Measurements from ENCODE around the gene MAGOH.
"Not testable (repeated sequence)": the region's sequence is repeated elsewhere in the genome, so short reads cannot be mapped to it uniquely, and the experiment has no call there.

The MAGOH gene

GRCh38 chr1:53189061-53189460 is 49.3 kb downstream of the MAGOH start:
- Histone ChIP-seq H3K4me2 (ENCODE audit: insufficient read depth, low read length) (no peak overlapping the region), H3K79me2 (ENCODE audit: insufficient read depth, low read length) (no peaks in the 10 kb centered on the region), H3K4me3 (ENCODE audit: low read depth in 1 of 2, low read length in 2 of 2) (no peak overlapping the region), H3K9me3 (ENCODE audit: insufficient read depth, low read length, severe bottlenecking) (no peaks in the 10 kb centered on the region), H4K20me1 (ENCODE audit: insufficient read depth, low read length) (no peaks in the 10 kb centered on the region), H3K9ac (ENCODE audit: low read depth, low read length) (no peak overlapping the region), H3K27me3 (ENCODE audit: insufficient read depth, low read length, poor library complexity) (peaks cover 6% of the 10 kb centered on the region), H3K36me3 (ENCODE audit: insufficient read depth, low read length) (no peaks in the 10 kb centered on the region), H2AFZ (ENCODE audit: low read depth, low read length) (no peak overlapping the region), H3K27ac (ENCODE audit: low read length) (no peak overlapping the region), H3K4me1 (ENCODE audit: insufficient read depth, low read length) (no peaks in the 10 kb centered on the region)
- no peak for DNase-seq
- ATAC-seq (ENCODE audit: insufficient read depth, low read depth): no peak
- TF ChIP-seq EZH2 (IDR thresholded peaks at IDR 0.05; ENCODE audit: borderline replicate concordance, low read depth, low read length, severe bottlenecking): no peak

- ATAC-seq (ENCODE audit: insufficient read depth, low read depth) (no peak), DNase-seq (no peak)
- Histone ChIP-seq H4K20me1 (ENCODE audit: insufficient read depth, low read length) (no peaks in the 10 kb centered on the region), H2AFZ (ENCODE audit: low read depth, low read length) (no peak overlapping the region), H3K9ac (ENCODE audit: low read depth, low read length) (no peak overlapping the region), H3K9me3 (ENCODE audit: insufficient read depth, low read length, severe bottlenecking) (no peaks in the 10 kb centered on the region), H3K4me1 (ENCODE audit: insufficient read depth, low read length) (no peaks in the 10 kb centered on the region), H3K4me3 (ENCODE audit: low read depth in 1 of 2, low read length in 2 of 2) (no peak overlapping the region), H3K4me2 (ENCODE audit: insufficient read depth, low read length) (no peak overlapping the region), H3K27me3 (ENCODE audit: insufficient read depth, low read length, poor library complexity) (peaks cover 6% of the 10 kb centered on the region), H3K27ac (ENCODE audit: low read length) (no peak overlapping the region), H3K36me3 (ENCODE audit: insufficient read depth, low read length) (no peaks in the 10 kb centered on the region), H3K79me2 (ENCODE audit: insufficient read depth, low read length) (no peaks in the 10 kb centered on the region)
- TF ChIP-seq EZH2 (IDR thresholded peaks at IDR 0.05; ENCODE audit: borderline replicate concordance, low read depth, low read length, severe bottlenecking) (no peak), CTCF (IDR thresholded peaks at IDR 0.05; ENCODE audit: borderline replicate concordance, extremely low read depth, low read length, poor library complexity, severe bottlenecking) (no peak)
Observed at GRCh38 chr1:53188099-53188498, 50.2 kb downstream of the MAGOH start.

GRCh38 chr1:53187401-53187800 is 50.9 kb downstream of the MAGOH start:
- no peak overlapping the region for H3K4me2 ChIP-seq (ENCODE audit: insufficient read depth, low read length)
- H3K4me3 ChIP-seq (ENCODE audit: low read depth in 1 of 2, low read length in 2 of 2): no peak overlapping the region
- no peaks in the 10 kb centered on the region for H4K20me1 ChIP-seq (ENCODE audit: insufficient read depth, low read length)
- no peak overlapping the region for H3K9ac ChIP-seq (ENCODE audit: low read depth, low read length)
- TF ChIP-seq EZH2 (IDR thresholded peaks at IDR 0.05; ENCODE audit: borderline replicate concordance, low read depth, low read length, severe bottlenecking) (no peak), CTCF (IDR thresholded peaks at IDR 0.05; ENCODE audit: borderline replicate concordance, extremely low read depth, low read length, poor library complexity, severe bottlenecking) (no peak)
- peaks cover 6% of the 10 kb centered on the region for H3K27me3 ChIP-seq (ENCODE audit: insufficient read depth, low read length, poor library complexity)
- no peaks in the 10 kb centered on the region for H3K79me2 ChIP-seq (ENCODE audit: insufficient read depth, low read length)
- no peak overlapping the region for H3K27ac ChIP-seq (ENCODE audit: low read length)
- no peaks in the 10 kb centered on the region for H3K9me3 ChIP-seq (ENCODE audit: insufficient read depth, low read length, severe bottlenecking)
- no peak for DNase-seq
- no peaks in the 10 kb centered on the region for H3K36me3 ChIP-seq (ENCODE audit: insufficient read depth, low read length)
- H2AFZ ChIP-seq (ENCODE audit: low read depth, low read length): no peak overlapping the region
- H3K4me1 ChIP-seq (ENCODE audit: insufficient read depth, low read length): no peaks in the 10 kb centered on the region
- no peak for ATAC-seq (ENCODE audit: insufficient read depth, low read depth)

GRCh38 chr1:53186533-53186932 is 51.8 kb downstream of the MAGOH start:
- TF ChIP-seq EZH2 (IDR thresholded peaks at IDR 0.05; ENCODE audit: borderline replicate concordance, low read depth, low read length, severe bottlenecking) (no peak), CTCF (IDR thresholded peaks at IDR 0.05; ENCODE audit: borderline replicate concordance, extremely low read depth, low read length, poor library complexity, severe bottlenecking) (no peak)
- H3K27me3 ChIP-seq (ENCODE audit: insufficient read depth, low read length, poor library complexity): peaks cover 6% of the 10 kb centered on the region
- no peak overlapping the region for H2AFZ ChIP-seq (ENCODE audit: low read depth, low read length)
- H3K36me3 ChIP-seq (ENCODE audit: insufficient read depth, low read length): no peaks in the 10 kb centered on the region
- H3K4me2 ChIP-seq (ENCODE audit: insufficient read depth, low read length): no peak overlapping the region
- no peaks in the 10 kb centered on the region for H3K4me1 ChIP-seq (ENCODE audit: insufficient read depth, low read length)
- ATAC-seq (ENCODE audit: insufficient read depth, low read depth) (no peak), DNase-seq (no peak)
- no peak overlapping the region for H3K27ac ChIP-seq (ENCODE audit: low read length)
- no peak overlapping the region for H3K9ac ChIP-seq (ENCODE audit: low read depth, low read length)
- no peaks in the 10 kb centered on the region for H3K9me3 ChIP-seq (ENCODE audit: insufficient read depth, low read length, severe bottlenecking)
- no peaks in the 10 kb centered on the region for H3K79me2 ChIP-seq (ENCODE audit: insufficient read depth, low read length)
- H3K4me3 ChIP-seq (ENCODE audit: low read depth in 1 of 2, low read length in 2 of 2): no peak overlapping the region
- H4K20me1 ChIP-seq (ENCODE audit: insufficient read depth, low read length): no peaks in the 10 kb centered on the region

GRCh38 chr1:53185955-53186297 is 52.4 kb downstream of the MAGOH start:
- H3K4me2 ChIP-seq (ENCODE audit: insufficient read depth, low read length); H3K27ac ChIP-seq (ENCODE audit: low read length); H3K9ac ChIP-seq (ENCODE audit: low read depth, low read length); ATAC-seq (ENCODE audit: insufficient read depth, low read depth); H2AFZ ChIP-seq (ENCODE audit: low read depth, low read length); H3K36me3 ChIP-seq (ENCODE audit: insufficient read depth, low read length); H3K4me1 ChIP-seq (ENCODE audit: insufficient read depth, low read length); H3K4me3 ChIP-seq (ENCODE audit: low read depth in 1 of 2, low read length in 2 of 2); H4K20me1 ChIP-seq (ENCODE audit: insufficient read depth, low read length); H3K79me2 ChIP-seq (ENCODE audit: insufficient read depth, low read length); H3K9me3 ChIP-seq (ENCODE audit: insufficient read depth, low read length, severe bottlenecking); DNase-seq; H3K27me3 ChIP-seq (ENCODE audit: insufficient read depth, low read length, poor library complexity): not testable (repeated sequence)

All from DND-41 (cell line).